Measurements from ENCODE around the gene SPTB.

Gene SPTB

DNA sequence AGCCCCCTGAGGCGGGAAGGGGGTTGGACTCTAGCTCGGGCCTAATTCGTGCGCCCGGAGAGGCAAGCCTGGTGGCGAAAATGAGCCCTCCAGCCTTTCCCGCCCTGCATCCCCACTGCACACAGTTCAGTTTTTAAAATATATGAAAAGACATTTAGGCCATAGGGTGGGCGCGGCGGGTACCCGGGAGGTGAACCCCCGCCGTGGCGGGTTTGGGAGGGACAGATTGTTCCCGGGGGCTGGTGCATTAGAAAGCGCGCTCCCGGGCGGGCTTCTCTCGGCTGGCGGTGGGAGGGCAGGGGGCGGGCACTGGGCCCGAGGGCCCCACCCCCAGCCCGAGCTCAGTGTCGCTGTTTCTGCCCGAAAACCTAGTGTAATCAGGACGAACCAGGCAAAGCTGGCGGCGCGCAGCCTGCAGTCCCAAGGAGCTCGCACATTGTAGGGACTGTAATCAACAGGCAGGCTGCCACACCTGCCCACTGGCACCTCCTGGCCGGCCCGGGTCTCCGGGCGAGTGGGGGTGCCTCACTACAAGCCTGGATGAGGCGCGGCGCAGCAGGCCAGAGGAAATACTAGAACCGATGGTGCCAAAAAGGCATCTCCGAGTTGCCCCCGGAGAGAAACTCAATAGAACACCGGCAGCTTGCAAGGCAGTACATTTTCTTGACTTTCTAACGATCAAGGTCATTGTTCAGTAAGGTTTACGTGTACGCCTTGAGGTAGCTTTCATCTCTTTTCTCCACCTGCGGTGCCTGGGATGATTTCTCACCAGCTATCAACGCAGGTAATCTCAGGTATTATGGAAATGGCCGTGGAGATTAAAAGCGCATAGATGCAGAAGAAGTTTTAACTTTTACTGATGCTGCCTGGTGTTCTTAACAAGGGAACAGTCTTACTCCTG lies 764 bp upstream of the SPTB start:
- DNase-seq: peak; percentile 85

DNA sequence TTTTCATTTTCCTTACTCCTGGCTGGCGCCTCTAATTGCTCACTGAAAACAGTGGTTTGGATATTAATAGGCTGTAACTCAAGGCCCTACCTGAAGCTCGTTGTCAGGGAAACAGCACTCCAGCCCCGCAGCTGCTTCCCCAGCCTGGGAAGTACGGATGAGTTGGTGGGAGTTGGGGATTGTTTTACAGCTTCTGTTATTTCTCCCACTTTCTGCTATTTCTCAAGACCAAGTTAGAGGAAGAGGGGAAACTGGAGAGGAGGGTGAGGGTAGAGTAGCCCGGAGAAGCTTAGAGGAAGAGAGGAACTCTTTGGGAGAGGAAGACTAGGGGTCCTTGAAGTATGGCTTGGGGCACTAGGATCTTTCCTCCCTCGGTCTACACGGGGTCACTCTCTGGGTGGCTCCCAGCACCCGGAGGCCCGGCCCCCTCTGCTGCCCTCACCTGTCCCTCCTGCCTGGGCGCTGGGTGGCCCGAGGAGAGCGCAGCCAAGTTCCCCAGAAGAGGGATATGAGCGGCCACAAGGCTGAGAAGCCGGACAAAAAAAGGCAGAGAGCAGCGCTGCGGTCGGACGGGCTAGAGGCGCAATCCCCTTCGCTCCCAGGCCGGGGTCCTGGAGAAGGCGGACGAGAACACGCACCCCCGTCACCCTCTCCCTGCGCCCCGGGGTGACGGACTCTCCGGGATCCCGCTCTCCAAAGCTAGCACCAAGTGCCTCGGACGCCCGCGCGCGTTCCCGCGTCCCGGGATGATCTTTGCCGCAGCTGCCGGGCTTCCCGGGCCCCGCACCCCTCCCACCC lies 671 bp downstream of the SPTB start:
- peak; percentile 66 for DNase-seq

DNA sequence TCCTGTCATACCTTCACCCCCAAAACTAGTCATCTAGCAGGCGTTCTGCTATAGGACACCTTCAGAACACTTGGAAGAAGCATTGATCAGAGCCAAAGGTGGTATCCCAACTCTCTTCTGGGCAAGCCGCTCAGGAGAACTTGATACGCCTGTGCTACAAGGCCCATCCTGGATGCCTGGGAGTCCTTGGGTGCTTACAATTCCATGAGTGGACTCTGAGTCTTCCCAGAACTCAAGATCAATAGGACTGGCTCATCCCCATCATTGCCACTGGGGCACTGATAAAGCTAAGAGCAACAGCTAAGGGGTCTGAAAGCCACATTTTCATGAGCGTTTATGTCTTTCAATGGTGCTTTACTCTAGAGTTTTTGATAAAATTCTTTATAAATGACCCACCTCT lies 1.9 kb downstream of the SPTB start:
- no peak for DNase-seq

DNA sequence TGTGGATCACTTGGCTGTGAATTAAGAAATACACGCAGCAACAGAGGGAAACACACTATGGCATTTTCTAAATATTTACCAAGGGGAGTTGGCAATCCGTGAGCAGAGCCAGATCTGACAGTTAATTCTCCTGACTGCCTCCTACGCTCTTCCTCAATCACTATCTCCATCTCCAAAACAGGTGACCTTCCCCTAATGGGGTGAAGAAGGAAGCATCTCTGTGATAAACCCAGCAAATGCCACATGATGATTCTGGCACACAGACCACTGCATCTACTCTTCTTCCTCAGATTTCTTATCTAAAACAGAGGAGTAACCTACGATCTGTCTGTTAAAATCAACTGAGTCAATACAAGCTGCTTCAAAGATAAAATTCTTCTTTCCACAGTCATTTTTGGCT lies 4.4 kb downstream of the SPTB start:
- no peak for DNase-seq

DNA sequence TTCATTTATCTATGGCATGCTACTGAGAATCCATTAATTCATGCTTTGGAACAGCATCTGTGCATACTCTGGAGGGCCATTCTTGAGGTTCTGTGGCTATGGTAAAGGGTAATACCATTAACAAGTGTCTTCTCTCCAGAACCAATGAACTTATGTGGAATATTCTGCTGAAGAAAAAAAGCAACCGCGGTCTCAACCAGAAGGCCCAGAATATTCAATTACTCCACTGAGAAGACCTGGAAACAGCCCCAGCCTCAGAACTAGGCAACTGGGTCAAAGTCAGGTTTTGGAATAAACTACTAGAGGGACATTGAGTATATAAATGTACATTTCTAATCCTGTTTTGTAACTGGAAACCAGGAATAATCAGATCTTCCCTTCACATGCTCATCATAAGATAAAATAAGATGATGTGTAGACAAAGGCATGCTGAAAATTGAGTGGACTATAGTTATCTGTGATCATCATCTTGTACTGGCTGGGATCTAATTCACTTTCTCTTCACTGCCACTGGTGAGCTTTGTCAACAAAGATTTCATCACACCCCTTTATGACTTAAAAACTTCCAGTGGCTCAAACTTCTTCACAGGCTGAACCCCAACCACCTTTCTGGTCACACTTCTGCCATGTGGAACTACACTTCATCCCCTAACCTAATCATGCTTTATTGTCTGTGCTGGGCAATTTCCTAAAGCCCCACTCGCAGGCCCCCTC lies 6.0 kb downstream of the SPTB start:
- no peak for DNase-seq

DNA sequence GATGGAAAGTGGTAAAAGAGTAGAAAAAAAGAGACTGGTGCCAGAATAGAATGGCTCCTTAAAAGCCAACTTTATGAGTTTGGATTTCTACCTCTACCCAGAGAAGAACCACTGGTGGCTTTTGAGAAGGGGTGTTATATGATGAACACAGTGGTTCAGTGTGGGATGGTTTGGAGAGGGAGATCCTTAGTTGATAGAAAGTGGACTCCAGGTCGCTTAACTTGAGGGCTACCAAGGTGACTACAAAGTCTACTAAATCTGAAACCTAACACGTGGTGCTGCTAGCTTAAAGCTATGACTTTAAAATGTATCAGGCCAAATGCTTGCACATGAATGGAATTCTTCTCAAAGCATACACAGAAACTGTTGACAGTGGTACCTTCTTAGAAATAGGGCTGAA lies 8.4 kb downstream of the SPTB start:
- no peak for DNase-seq

DNA sequence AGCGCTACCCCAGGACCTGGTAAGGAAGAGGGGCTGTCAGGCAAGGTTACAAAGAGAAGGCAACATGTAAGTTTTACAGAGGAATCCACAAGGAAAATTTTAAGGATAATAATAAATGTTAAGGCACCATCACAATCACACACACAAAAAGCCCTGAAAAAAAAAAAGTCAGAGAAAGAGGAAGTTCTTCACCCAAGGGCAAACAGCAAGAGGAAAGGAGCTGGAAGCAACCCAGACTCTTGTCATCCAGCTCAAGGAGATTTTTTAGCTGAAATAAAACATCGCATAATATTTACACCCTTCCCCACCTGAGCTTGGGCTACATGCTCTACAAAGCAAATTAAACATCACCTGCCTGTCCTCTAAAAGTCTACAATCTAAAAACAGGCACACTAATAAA lies 9.5 kb downstream of the SPTB start:
- DNase-seq: no peak

DNA sequence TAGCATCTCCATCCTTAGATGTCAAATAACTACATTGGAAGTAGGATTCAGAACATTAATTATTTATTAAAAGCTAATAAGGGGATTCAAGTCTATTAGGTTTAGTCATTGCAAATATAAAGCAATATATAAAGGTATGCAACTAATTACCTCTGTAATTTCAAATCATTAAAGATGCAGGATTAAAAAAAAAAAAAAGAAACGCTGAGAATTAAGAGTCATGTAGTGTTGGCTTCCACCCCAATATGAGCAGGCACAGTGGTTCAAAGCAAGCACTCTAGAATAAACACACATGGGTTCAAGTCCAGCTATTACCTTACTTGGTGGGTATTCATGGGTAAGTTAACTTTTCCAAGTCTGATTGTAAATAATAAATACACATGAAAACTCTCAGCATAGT lies 10.9 kb downstream of the SPTB start:
- no peak for DNase-seq

DNA sequence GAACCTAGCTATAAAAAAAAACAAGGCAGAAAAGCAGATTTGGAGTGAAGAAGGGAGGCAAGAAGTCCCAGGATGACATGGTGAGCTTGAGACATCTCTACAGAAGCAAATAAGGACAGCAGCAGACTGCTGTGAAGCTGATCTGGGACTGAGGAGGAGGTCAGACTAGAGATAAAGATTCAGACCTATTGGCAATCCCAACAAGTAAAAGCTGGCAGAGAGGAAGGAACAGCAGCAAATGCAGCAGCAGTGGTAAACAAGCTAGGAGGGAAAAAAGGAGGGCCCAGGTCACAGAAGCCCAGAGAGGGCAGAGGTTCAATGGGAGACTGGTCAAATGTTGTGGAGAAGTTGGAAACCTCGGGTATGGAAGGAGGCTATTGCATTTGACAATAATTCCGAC lies 11.3 kb downstream of the SPTB start:
- DNase-seq: no peak

DNA sequence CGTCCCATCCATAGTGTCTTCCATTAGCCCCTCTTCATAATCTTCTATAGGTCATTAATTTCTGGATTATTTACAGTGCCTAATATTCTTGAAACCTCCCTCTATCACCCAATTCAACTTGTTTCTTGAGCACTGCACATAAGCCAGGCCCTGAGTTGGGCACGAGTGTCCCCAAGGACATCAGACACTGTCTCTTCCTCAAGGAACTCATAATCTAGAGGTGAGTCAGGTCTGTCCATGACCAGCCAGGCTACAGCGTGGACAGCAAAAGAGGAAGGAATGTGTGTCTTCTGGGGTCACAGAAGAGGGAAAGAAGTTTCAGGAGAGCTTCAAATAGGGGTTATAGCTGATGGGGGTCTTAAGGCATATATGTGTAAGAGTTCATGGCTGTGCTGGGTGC lies 12.5 kb downstream of the SPTB start:
- no peak for DNase-seq

DNA sequence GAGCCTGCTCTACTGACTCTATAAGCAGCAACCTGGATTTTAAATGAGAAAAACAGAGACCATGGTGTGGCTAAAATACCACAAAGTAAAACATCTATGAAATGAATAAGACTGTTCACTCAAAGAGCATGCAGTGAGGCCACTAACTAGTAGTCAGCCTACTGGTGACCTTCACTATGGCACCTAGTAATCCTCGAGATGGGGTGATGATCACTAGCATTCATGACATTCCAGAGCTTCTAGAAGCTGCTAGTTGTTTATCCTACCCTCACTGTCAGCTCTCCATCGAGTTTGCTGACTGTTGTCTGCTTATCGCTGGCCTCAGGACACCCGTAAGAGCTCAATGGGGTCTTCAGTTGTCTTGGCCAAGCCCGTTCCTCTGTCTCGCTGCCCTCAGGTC lies 13.7 kb downstream of the SPTB start:
- DNase-seq: no peak

DNA sequence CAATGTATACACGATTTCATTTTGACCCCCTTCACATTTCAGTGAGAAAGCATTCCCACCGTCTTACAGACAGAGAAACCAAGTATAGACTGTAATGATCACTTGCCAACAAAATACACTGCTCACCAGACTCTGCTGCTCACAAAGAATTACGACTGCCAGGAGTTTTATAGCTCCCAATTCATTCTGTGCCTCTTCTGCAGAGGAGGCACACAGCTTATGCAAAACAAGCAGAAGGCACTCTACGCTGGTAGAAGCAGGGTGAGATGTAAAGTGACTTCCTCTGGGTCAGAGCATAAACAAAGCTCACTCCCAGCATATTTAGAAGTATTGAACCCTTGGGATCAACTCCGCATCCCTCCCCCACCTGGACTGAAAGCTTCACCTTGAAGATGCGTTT lies 14.6 kb downstream of the SPTB start:
- no peak for DNase-seq

DNA sequence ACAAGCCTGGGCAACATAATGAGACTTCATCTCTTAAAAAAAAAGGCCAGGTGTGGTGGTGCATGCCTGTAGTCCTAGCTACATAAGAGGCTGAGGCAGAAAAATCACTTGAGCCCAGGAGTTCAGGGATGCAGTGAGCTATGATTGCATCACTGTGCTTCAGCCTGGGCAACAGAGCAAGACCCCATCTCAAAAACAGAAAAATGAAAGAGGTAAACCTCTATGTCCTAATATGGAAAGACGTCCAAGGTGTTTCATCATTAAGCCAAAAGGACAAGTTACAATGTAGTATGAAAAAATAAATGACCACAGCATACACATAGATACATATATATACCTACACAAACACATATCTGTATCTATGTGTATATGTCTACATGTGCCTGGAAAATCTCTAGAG lies 15.4 kb downstream of the SPTB start:
- DNase-seq: no peak

DNA sequence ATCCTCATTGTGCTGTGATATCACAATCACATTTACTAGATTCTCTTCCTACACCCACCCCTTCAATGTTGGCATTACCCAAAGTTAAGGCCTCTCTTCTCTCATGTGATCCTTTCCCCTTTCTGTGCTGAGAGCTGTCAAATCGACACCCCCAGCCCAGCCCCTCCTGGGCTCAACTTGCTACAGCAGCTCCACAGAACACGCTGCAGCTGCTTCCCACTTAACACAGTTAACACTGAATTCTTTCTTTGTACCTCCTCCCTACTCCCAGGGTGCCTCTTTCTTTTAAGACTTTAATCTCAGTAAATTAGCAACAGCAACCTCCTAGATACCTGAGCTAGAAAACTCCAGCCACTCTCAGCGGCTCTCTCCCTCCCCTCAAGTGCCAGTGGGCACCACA lies 17.8 kb downstream of the SPTB start:
- no peak for DNase-seq

DNA sequence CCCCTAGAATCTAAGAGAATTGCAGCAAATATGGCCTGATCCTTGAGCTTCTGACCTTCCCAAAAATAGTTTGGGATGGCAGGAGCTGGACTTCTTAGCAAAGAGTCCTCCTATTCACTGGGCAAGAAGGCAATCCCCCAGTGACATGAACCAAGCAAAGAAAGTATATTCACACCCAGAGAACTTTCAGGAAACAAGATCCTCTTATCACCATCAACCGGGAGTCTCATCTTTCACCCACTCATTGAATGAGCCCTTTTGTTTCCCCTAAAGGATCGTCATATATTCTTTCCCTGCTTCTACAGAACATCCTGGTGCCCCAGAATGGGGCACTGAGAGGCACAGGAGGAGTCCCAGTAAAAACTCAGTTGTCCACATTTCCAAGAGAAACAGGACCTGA lies 19.7 kb downstream of the SPTB start:
- no peak for DNase-seq

DNA sequence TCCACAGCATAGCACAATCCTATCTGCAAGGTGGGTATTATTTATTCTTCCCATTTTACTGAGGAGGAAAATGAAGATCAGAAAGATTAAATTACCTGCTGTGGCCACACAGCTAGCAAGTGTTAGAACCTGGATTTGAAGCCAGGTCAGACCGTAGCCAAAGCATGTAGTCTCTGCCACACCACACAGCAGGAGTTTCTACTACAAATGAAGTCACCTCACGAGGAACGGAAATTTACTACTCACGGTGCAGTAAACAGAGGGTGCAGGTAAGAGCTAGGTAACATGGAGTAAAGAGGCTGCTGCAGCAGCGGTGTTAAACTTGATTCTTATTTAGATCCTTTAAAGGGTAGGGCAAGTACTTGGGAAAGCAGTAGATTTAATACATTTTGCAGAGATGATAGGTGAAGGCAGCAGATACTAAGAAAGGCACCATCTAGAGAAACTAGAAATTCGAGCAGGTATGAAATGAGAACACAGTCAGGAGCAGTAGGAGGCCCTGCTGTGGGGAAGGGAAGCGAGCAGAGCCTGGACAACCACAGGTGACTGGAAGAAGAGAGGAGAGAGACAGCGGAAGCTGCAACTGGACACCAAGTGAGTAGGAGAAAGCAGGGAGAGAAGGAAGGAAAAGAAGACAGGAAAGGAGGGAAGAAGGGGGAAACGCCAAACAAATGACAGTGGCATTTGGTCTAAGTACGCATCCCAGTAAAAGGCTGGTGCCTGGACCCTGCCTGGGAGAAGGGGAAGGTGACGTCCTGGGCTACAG lies 21.5 kb downstream of the SPTB start:
- DNase-seq: no peak

DNA sequence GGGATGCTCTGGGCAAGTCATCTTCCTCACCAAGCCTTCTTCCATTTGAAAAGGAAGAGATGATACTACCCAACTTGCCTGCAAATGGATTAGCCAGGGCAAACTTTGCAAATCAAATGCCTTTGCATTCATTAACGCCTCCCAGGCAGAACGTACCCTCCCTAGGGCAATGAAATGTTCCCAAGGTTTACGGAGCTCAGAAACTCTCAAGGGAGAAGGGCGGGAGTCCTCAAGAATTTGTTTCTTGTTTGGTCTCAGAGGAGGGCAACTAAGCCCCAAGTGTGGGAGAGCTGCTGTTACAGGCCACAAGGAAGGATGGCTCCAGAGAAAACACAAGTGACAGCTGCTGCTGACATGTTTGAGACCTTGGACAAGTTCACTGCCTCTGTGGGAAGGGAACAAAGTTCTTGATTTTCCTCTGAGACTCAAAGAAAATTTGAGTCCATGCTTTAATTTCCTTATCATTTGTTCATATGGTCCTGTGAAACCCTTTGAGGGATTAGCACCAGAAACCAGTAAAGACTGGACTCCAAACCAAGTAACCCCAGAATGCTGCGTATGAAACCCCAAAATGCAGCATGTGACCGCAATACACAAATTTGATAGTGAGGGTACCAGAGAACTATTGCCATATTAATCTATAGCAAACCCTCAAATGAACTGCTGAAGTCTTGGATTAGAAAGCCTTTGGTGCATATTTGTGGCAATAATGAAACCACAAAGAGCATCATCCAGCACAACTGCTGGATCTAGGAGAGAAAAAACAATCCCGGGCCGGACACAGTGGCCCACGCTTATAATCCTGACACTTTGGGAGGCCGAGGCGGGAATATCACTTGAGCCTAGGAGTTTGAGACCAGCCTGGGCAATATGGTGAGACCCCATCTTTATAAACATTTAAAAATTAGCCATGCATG lies 22.9 kb downstream of the SPTB start:
- DNase-seq: no peak

DNA sequence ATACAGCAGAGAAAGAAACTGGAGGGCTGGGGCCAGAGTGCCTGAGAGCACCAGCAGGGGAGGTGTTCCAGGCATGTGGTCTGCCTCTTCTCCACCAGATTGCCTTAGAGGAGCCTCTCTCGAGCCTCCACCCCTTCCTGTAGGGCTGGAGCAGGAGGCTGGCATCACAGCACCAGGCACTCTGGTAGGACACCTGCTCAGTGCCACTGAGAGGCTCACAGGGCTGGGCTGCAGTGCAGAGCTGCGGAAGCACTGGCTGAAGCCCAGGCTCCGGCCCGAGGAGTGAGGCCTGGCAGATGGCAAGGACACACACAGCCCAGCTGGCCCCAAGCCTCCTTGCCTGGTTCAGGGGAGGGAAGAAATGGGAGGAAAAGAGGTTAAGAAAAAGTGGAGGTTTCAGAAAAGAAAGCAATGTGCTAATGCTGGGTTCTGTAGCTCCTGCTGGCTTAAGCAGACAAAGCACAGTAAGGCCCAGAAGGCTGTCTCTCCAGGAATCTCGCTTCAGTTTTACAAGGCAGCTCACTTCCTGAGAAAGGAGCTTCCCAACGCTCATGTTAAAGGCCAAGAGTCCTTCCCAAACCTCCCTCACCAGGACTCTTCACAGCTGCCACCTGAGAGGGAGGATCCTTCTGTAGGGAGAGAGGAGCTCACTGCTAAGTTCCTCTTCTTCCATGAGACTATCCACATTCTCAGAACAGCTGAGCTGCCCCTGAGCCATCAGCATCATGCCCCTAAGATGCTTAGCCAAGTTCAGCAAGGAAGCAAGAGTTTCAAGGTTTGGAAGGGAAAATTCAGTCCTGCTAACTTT lies 23.8 kb downstream of the SPTB start:
- no peak for DNase-seq

DNA sequence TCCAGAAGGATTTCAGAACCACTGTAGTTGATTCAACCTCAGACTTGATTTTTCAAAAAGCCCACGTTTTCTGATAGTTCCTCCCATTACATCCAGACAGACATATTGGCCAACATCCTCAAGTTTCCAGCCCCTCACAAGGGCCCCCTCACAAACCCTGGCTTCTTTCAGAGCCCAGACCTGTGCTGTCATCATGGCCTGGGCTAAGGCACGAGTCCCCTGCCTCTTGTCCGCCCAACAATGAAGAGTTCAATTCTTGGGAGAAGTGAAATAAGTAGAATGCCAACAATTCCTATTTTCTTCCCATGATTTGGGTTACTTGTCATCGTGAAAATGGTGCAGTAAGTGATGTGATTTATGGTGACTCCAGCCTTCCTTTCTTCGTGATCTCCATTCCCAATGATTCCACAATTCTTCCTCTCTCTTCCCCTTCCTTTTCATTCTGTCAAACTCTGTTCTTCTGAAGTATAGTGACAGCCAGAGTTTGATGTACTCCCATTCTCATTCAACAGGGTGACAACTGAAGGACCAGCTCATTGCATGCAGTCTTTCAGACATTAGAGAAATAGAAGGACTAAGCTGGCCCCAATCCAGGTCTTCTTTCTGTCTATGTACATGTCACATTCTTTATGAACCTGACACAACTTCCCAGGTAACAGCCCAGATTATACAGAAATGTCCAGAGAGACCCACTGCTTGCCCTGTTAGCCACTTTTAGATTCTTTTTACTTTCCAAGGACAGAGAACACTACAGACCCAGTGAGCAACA lies 29.2 kb downstream of the SPTB start:
- no peak for DNase-seq

DNA sequence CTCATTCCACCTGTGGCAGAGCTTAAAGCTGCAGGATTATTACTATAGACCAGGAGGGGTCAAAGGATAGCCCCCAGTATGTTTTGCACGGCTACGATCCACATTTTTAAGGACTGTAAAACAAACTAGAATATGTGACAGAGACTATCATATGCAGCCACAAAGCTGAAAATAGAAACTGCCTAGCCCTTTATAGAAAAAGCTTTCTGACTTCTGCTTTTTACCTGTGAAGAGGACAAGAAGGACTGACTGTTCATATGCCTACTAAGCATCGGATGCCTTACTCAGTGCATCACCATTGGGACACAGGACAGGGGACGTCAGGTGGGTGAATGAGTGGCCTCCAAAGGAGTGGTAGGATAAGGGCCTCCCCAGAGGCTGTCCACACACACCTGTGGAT lies 29.8 kb downstream of the SPTB start:
- no peak for DNase-seq
